Ovary (tissue), 9 donors: Measurements from ENCODE around the gene TMEM106A. TPM values are rescaled to one million over a fixed set of nuclear protein-coding genes. Genes with fewer than 3 reads are reported as not detected.
A peak's percentile ranks its signal among the peaks of the same experiment; 100 is the strongest.

ENCODE experiments used
- DNase-seq, 5 donors: peaks; one replicate each; pipeline ENCODE4 v3.0.0-alpha.2; 2019 to 2020
- H3K27ac ChIP-seq, 2 donors: fragments of 200-600 bp; one replicate each; pipeline versions ENCODE4 v1.5.1 to v1.8.0; 2019 to 2022
- H3K27me3 ChIP-seq: fragments of 200-600 bp; one replicate; pipeline ENCODE4 v1.8.0; 2022
- H3K36me3 ChIP-seq: fragments of 200-600 bp; sonication (generic); one replicate; pipeline ENCODE4 v1.5.1; 2019
- H3K4me1 ChIP-seq: one replicate; pipeline ENCODE4 v1.8.1; 2013; ENCODE audit warnings: mild to moderate bottlenecking, moderate library complexity; ENCODE audit not compliant: insufficient read depth
- H3K4me3 ChIP-seq: fragments of 200-600 bp; sonication (generic); one replicate; pipeline ENCODE4 v1.5.1; 2017
- H3K9me3 ChIP-seq, 2 donors: fragments of 200-600 bp in 1 of 2; sonication (generic) in 1 of 2; one replicate each; pipeline versions ENCODE4 v1.5.1 to v1.8.1; 2013 to 2019; ENCODE audit warnings: mild to moderate bottlenecking in 1 of 2, moderate library complexity in 1 of 2
- CTCF ChIP-seq, 3 donors: fragments of 450-650 bp in 2 of 3; fragments of 200-600 bp in 1 of 3; IDR thresholded peaks; one replicate each; pipeline versions ENCODE4 v1.5.1 to v1.8.0; 2016 to 2022; ENCODE audit warnings: antibody characterized with exemption in 3 of 3, mild to moderate bottlenecking in 1 of 3
- EP300 ChIP-seq: sonication (generic); formaldehyde crosslinking; IDR thresholded peaks from one replicate; pipeline ENCODE4 v1.6.1; 2017; ENCODE audit warnings: antibody characterized with exemption
- POLR2A ChIP-seq: fragments of 450-650 bp; IDR thresholded peaks from one replicate; pipeline ENCODE4 v1.6.1; 2017; ENCODE audit warnings: antibody characterized with exemption, mild to moderate bottlenecking, moderate library complexity
- WGBS, 3 donors: extraction: QIAGEN DNeasy Blood & Tissue Kit in 1 of 3; methylation state at CpG; one replicate each; pipeline versions ENCODE4 v1.1.5 to v1.1.7; 2013 to 2017; 5-methylcytosine and 5-hydroxymethylcytosine counted together
- intact Hi-C, 4 donors: fragments of 100-400 bp; cut with DNase I; formaldehyde crosslinking; loops; one replicate each; pipeline versions ENCODE4 v1.11.0 to v1.15.1; 2022 to 2023
- polyA plus RNA-seq, 2 donors: library from polyadenylated mRNA; stranded (reverse); fragments of 200-250 nt in 1 of 2; fragments of 350-450 nt in 1 of 2; fragmentation: Illumina TruSeq in 1 of 2; extraction: RNeasy Lipid Tissue Mini Kit (QIAGEN cat#74804) in 1 of 2; gene quantifications; one replicate each; pipeline ENCODE4 v1.2.3, GENCODE V29; 2013 to 2014
- total RNA-seq, 7 donors: library from RNA; depleted of rRNA in 2 of 7; stranded (reverse); fragments of >200 nt in 2 of 7; fragmentation: NEBNext Ultra II Directional in 3 of 7; extraction: Animal tissue kit (Norgen Biotek cat#: 25700) in 3 of 7; gene quantifications; one replicate each; pipeline versions ENCODE4 v1.1.0 to v1.2.4, GENCODE V29; 2016 to 2023
- donor health status: DM: no; HTN: no; CAD: no; lungs with moderate emphysema.
- donor health status: DM: no; HTN: no; CAD: no.
- donor health status: Bipolar disorder and iron deficiency.
- donor health status: DM: yes; HTN: yes; CAD: no.
- donor health status: DM: no; HTN: no; CAD: no.
- donor health status: DM: yes; HTN: yes; CAD: no.

The TMEM106A gene
- total and polyA plus RNA-seq, 9 donors = 1.5 to 23.4 (median 13.4) TPM

GRCh38 chr17:43213545-43213944, 1.9 kb downstream of the TMEM106A start:
- intact Hi-C loops = loop anchor here in 1 of 4 donors (10.0 kb wide), 2 partner anchors 79 to 189 kb away; partner anchors contain the start of genes RND2 and VAT1
- no peaks in the 10 kb centered on the region for H3K27me3 ChIP-seq
- WGBS, 3 donors = 81 to 87% (median 86%) methylated on average over 2 of the region's 2 CpGs
- no peak for DNase-seq
- no peak for TF ChIP-seq CTCF (IDR thresholded peaks at IDR 0.05)
- no peak for TF ChIP-seq POLR2A
- no peak for TF ChIP-seq EP300
- no peaks in the 10 kb centered on the region for H3K36me3 ChIP-seq
- H3K4me1 ChIP-seq = peaks cover 5% of the 10 kb centered on the region
- no peak overlapping the region for H3K27ac ChIP-seq
- H3K4me3 ChIP-seq = no peak overlapping the region
- H3K9me3 ChIP-seq = no peaks in the 10 kb centered on the region

- no peak for DNase-seq
- Histone ChIP-seq H3K4me1 (peaks cover 5% of the 10 kb centered on the region), H3K4me3 (no peak overlapping the region), H3K27ac (no peak overlapping the region), H3K36me3 (no peaks in the 10 kb centered on the region), H3K27me3 (no peaks in the 10 kb centered on the region), H3K9me3 (no peaks in the 10 kb centered on the region)
- intact Hi-C loops = loop anchor here in 1 of 4 donors (10.0 kb wide), 2 partner anchors 81 to 191 kb away; partner anchors contain the start of genes RND2 and VAT1
- TF ChIP-seq EP300 (no peak), CTCF (IDR thresholded peaks at IDR 0.05) (no peak), POLR2A (no peak)
- WGBS, 3 donors = 68 to 76% (median 74%) methylated on average over 3 of the region's 3 CpGs
Observed at GRCh38 chr17:43215341-43215740, 3.7 kb downstream of the TMEM106A start.

- peaks cover 5% of the 10 kb centered on the region for H3K4me1 ChIP-seq
- H3K27me3 ChIP-seq = no peaks in the 10 kb centered on the region
- peak overlapping the region in 1 of 2 donors; percentile 3 for H3K27ac ChIP-seq
- intact Hi-C loops = loop anchor here in 1 of 4 donors (10.0 kb wide), 2 partner anchors 82 to 192 kb away; partner anchors contain the start of genes RND2 and VAT1
- no peak for DNase-seq
- no peaks in the 10 kb centered on the region for H3K36me3 ChIP-seq
- TF ChIP-seq CTCF (IDR thresholded peaks at IDR 0.05) (no peak), POLR2A (no peak), EP300 (no peak)
- H3K9me3 ChIP-seq = no peaks in the 10 kb centered on the region
- no peak overlapping the region for H3K4me3 ChIP-seq
- WGBS, 3 donors = 42 to 60% (median 49%) methylated on average over 4 of the region's 4 CpGs
Observed at GRCh38 chr17:43216369-43216761, 4.7 kb downstream of the TMEM106A start.

GRCh38 chr17:43216762-43217613, 5.3 kb downstream of the TMEM106A start:
- Histone ChIP-seq H3K9me3 (no peaks in the 10 kb centered on the region), H3K27ac (peak overlapping the region in 1 of 2 donors; percentile 3), H3K4me3 (no peak overlapping the region), H3K36me3 (no peaks in the 10 kb centered on the region), H3K27me3 (no peaks in the 10 kb centered on the region), H3K4me1 (peaks cover 5% of the 10 kb centered on the region)
- DNase-seq = no peak
- TF ChIP-seq POLR2A = no peak
- 39 to 56% (median 41%) methylated on average over 4 of the region's 4 CpGs for WGBS, 3 donors
- intact Hi-C loops = loop anchor here in 1 of 4 donors (10.0 kb wide), 2 partner anchors 82 to 192 kb away; partner anchors contain the start of genes RND2 and VAT1
